C4-2B (cell line): ENCODE data around the gene LRMDA.

ENCODE experiments used
- H3K27ac ChIP-seq: fragments of 450-650 bp; 2 replicates; pipeline ENCODE4 v1.5.1; 2017
- CTCF ChIP-seq: fragments of 450-650 bp; conservative IDR thresholded peaks from 2 replicates; pipeline ENCODE4 v1.5.1; 2017; ENCODE audit warnings: mild to moderate bottlenecking
- ZFX ChIP-seq: fragments of 450-650 bp; IDR thresholded peaks from 2 replicates; pipeline ENCODE4 v1.6.1; 2017

The LRMDA gene

DNA sequence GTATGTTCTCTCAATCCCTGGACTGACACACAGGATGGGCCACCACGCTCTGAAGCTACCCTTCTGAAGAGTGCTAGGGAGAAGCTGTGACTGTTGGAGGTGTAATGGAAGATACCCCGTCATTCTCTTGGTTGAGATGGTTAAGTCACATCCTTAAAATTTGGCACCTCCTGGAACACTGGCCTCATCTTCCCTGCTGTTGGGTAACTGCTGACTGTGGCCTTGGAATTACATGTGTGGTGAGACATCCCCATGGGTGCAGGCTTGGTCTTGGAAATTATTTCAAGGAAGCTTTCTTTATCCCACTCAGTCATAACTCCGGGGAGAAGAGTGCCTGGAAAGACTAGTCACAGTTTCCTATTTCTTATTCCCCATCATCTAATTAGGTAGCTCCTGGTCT lies 62.0 kb downstream of the LRMDA start:
- H3K27ac ChIP-seq, result no peak overlapping the region
- TF ChIP-seq CTCF (no peak), ZFX (no peak)

DNA sequence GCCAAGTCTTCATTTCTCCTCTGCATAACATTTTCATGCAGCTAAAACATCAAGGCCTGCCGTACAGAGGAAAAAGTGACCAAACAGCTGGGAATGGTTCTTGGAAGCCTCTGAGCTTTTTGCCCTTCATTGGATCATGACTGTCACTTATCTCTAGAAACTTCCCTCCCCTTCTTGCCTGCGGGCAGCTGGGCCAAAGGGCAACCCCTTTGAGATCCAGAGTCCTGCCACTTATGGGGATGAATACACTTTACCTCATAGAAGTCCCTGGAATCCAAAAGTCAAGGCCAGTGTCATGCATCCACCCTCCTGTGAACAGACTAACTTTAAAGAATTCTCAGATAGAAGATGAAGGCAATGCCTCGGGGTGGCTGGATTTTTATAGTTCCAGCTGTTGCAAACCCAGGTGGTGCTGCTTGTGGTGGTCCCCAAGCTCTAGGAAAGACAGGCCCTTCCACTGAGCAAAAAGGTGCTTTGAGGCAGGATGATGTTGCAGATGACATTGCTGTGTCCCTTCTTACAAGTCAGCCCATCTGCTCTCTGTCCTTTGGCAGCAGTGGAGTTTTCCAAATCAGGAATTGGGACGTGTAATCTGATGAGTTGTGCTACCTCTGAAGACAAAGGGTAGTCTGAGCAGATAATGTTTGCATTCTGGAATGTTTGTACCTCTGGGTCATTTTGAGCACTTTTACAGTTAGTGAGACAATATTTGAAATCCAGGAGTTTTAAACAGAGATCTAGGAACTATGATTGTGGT lies 64.2 kb downstream of the LRMDA start:
- no peak overlapping the region for H3K27ac ChIP-seq
- TF ChIP-seq CTCF (no peak), ZFX (no peak)

GRCh38 chr10:75496191-75496567 lies 64.8 kb downstream of the LRMDA start:
- TF ChIP-seq ZFX, result no peak
- TF ChIP-seq CTCF, result no peak
- H3K27ac ChIP-seq, result no peak overlapping the region

GRCh38 chr10:75497997-75498883 lies 66.8 kb downstream of the LRMDA start:
- H3K27ac ChIP-seq, result no peak overlapping the region
- no peak for TF ChIP-seq ZFX
- TF ChIP-seq CTCF, result no peak

GRCh38 chr10:75498884-75499350 lies 67.5 kb downstream of the LRMDA start:
- TF ChIP-seq ZFX, result no peak
- TF ChIP-seq CTCF, result no peak
- no peak overlapping the region for H3K27ac ChIP-seq

DNA sequence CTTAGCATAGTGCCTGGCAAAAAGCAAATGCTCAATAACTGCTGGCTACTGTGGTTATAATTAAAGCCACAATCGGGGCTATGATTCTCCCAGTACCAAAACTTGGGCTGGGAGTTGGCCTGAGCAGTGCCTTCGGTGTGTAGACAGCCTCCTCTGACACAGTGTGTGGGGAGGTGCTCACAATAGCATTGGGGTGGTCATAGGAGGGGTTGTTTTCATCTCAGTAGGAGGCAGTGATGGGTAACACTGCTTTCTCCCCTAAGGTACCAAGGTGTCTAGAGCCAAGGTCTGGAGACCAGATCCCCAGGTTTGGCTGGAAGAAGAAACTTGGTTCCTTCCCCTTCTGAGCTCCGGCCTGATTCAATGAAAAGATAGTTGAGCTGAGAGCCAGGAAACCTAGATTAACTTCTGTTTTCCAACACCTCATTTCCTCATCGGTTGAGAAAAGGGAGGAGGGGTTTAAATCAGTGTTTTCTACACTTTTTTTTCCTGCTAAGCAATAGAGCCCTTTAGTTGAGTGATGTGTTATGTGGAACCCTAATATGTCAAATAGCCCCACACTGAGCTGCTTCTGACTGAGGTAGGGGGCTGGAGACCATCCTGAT lies 68.2 kb downstream of the LRMDA start:
- H3K27ac ChIP-seq, result no peak overlapping the region
- TF ChIP-seq ZFX, result no peak
- no peak for TF ChIP-seq CTCF

DNA sequence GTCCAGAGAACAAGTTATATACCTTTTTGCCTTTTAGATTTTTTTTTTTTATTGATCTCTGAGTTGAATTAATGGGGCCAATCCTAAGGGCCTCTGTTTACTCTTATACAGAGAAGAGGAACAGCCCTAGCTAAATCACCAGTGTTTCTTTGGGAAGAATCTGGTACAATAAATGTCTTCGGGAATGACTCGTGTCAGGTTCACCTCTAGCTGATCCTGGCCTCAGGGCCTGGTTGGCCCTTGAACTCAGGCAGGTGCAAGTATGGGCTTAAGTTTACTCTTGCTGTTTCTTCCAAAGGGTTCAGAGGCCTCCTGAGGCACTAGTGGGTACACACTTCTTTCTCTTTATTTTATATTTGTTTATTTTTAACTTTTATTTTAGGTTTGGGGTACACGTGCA lies 71.0 kb downstream of the LRMDA start:
- H3K27ac ChIP-seq, result no peak overlapping the region
- no peak for TF ChIP-seq CTCF
- no peak for TF ChIP-seq ZFX
